A549 treated with AZD9567 at 1 μM for 4 hours (cell line): Measurements from ENCODE around the gene PRDX3. TPM values are rescaled to one million over a fixed set of nuclear protein-coding genes. Genes with fewer than 3 reads are reported as not detected.

Experiments used
- total RNA-seq: library from RNA; stranded (reverse); fragments of 200-300 nt; extraction: Qiagen RNA extraction; gene quantifications from 5 replicates; pipeline ENCODE4 v1.2.3, GENCODE V29; 2022; ENCODE audit not compliant: insufficient read depth

PRDX3 gene
- 303 to 365 TPM (median 346 TPM) in 5 replicates for total RNA-seq

GRCh38 chr10:119178372-119179119 is at the start of gene PRDX3:
Gene PRDX3 (minus strand): TSS chr10:119178812. CDS start chr10:119178790, 22 bp downstream.

GRCh38 chr10:119207366-119207666 is 28.7 kb upstream of the PRDX3 start, which contains the start of gene GRK5:
Gene GRK5 (plus strand): TSS chr10:119207571. CDS start chr10:119207918, 347 bp downstream.

GRCh38 chr10:119165171-119166117 is 13.2 kb downstream of the PRDX3 start, which contains the start of gene SFXN4:
Gene SFXN4 (minus strand): TSS chr10:119165714. CDS start chr10:119165647, 67 bp downstream.

Other genes starting within 250 kb of the PRDX3 start
- 2.6 to 3.7 TPM (median 3.0 TPM) in 5 replicates for gene NANOS1, start 149.1 kb downstream of the PRDX3 start, total RNA-seq
- gene EIF3A, start 98.0 kb downstream of the PRDX3 start, total RNA-seq = 123 to 146 TPM (median 131 TPM) in 5 replicates
- 49.2 to 64.4 TPM (median 62.3 TPM) in 5 replicates for gene DENND10, start 74.7 kb downstream of the PRDX3 start, total RNA-seq
- gene SFXN4, start 13.1 kb downstream of the PRDX3 start, total RNA-seq = 38.7 to 68.9 TPM (median 44.2 TPM) in 5 replicates
- 8.0 to 12.1 TPM (median 9.3 TPM) in 5 replicates for gene GRK5, start 28.8 kb upstream of the PRDX3 start, total RNA-seq